H1 (cell line): ENCODE data around the gene TRHDE. TPM values are rescaled to one million over a fixed set of nuclear protein-coding genes. Genes with fewer than 3 reads are reported as not detected.

Source experiments
- CTCF ChIA-PET: fragments of 300-600 bp; sonication (Branson Sonifier 250); formaldehyde crosslinking; loops from one replicate; lab custom pipeline; 2021; ENCODE audit not compliant: partially characterized antibody; lab: Charles Lee
- POLR2A ChIA-PET: fragments of 300-600 bp; sonication (Branson Sonifier 250); formaldehyde crosslinking; loops from one replicate; lab custom pipeline; 2021; ENCODE audit warnings: inconsistent platforms; ENCODE audit not compliant: partially characterized antibody; lab: Charles Lee
- DNase-seq, 2 experiments: peaks; one replicate each; pipeline versions ENCODE4 v3.0.0 to v3.0.0-alpha.2; 2010 to 2022; ENCODE audit warnings: low spot score in 2 of 2, low read depth in 1 of 2, mixed read lengths in 1 of 2
- FAIRE-seq: peaks from 2 replicates; lab custom pipeline; 2011; peaks lifted over from hg19 to GRCh38; lab: Jason Lieb, UNC
- H2AFZ ChIP-seq: 2 replicates; pipeline ENCODE4 v1.8.1; 2012; ENCODE audit warnings: low read length, inconsistent platforms
- H2AK5ac ChIP-seq: 2 replicates; pipeline ENCODE4 v1.6.1; 2013; ENCODE audit warnings: low read depth, low read length
- H2BK120ac ChIP-seq: replicated peaks from 2 replicates; pipeline ENCODE3; 2013; ENCODE audit warnings: low read depth, low read length, inconsistent platforms
- H2BK12ac ChIP-seq: 2 replicates; pipeline ENCODE4 v1.6.1; 2013; ENCODE audit warnings: low read depth, low read length
- H2BK15ac ChIP-seq: 2 replicates; pipeline ENCODE4 v1.6.1; 2013; ENCODE audit warnings: low read length
- H2BK20ac ChIP-seq: 2 replicates; pipeline ENCODE4 v1.6.1; 2013; ENCODE audit warnings: low read length
- H2BK5ac ChIP-seq: 2 replicates; pipeline ENCODE4 v1.6.1; 2013; ENCODE audit warnings: low read depth, low read length
- H3K14ac ChIP-seq: 2 replicates; pipeline ENCODE4 v1.6.1; 2013; ENCODE audit warnings: inconsistent platforms; ENCODE audit not compliant: insufficient read length
- H3K18ac ChIP-seq: 2 replicates; pipeline ENCODE4 v1.6.1; 2013; ENCODE audit warnings: low read length; ENCODE audit errors: extremely low read depth
- H3K23ac ChIP-seq: 2 replicates; pipeline ENCODE4 v1.6.1; 2013; ENCODE audit warnings: inconsistent platforms; ENCODE audit not compliant: insufficient read length
- H3K23me2 ChIP-seq: 2 replicates; pipeline ENCODE4 v1.6.1; 2013; ENCODE audit warnings: low read depth, low read length
- H3K27ac ChIP-seq: 2 replicates; pipeline ENCODE4 v1.6.1; 2011; ENCODE audit warnings: low read depth, low read length, inconsistent platforms
- H3K27me3 ChIP-seq, 4 experiments: replicated peaks in 1 of 4; 1 replicate in 1 of 4; 2 replicates in 3 of 4; pipeline versions ENCODE4 v1.6.1 to v1.8.1; 2011 to 2013; ENCODE audit warnings: low read length in 3 of 4, mild to moderate bottlenecking in 3 of 4, inconsistent platforms in 2 of 4, mixed read lengths in 2 of 4, moderate library complexity in 1 of 4; ENCODE audit not compliant: control insufficient read depth in 3 of 4, insufficient read depth in 3 of 4; ENCODE audit errors: extremely low read depth in 1 of 4
- H3K36me3 ChIP-seq, 4 experiments: 2 replicates each; pipeline versions ENCODE4 v1.6.1 to v1.8.1; 2011 to 2013; ENCODE audit warnings: mild to moderate bottlenecking in 4 of 4, low read length in 3 of 4, moderate library complexity in 2 of 4, control low read depth in 1 of 4, inconsistent platforms in 1 of 4; ENCODE audit not compliant: insufficient read depth in 4 of 4, control insufficient read depth in 2 of 4
- H3K4ac ChIP-seq: replicated peaks from 2 replicates; pipeline ENCODE3; 2013; ENCODE audit warnings: low read length, low read depth, mixed read lengths, inconsistent platforms; ENCODE audit not compliant: insufficient read length
- H3K4me1 ChIP-seq, 4 experiments: replicated peaks in 1 of 4; 1 replicate in 1 of 4; 2 replicates in 3 of 4; pipeline versions ENCODE4 v1.6.1 to v1.8.1; 2011 to 2013; ENCODE audit warnings: low read length in 3 of 4, inconsistent platforms in 2 of 4, mixed read lengths in 1 of 4; ENCODE audit not compliant: insufficient read depth in 4 of 4, control insufficient read depth in 3 of 4
- H3K4me2 ChIP-seq, 2 experiments: 2 replicates each; pipeline versions ENCODE4 v1.6.1 to v1.8.1; 2011 to 2013; ENCODE audit warnings: low read depth in 2 of 2, low read length in 2 of 2, control low read depth in 1 of 2, inconsistent platforms in 1 of 2, mild to moderate bottlenecking in 1 of 2; ENCODE audit not compliant: insufficient read depth in 1 of 2
- H3K4me3 ChIP-seq, 4 experiments: fragments of 200-600, 300-600 bp in 1 of 4; sonication (generic), shearing (Covaris generic), sonication (Bioruptor Twin) in 1 of 4; 2 replicates each; pipeline versions ENCODE4 v1.5.1 to v1.8.1; 2011 to 2016; ENCODE audit warnings: low read length in 4 of 4, low read depth in 3 of 4, control low read depth in 2 of 4, inconsistent platforms in 2 of 4, mild to moderate bottlenecking in 2 of 4, mixed read lengths in 1 of 4, moderate library complexity in 1 of 4; ENCODE audit not compliant: insufficient read depth in 2 of 4; ENCODE audit errors: extremely low read depth in 1 of 4
- H3K56ac ChIP-seq: replicated peaks from 2 replicates; pipeline ENCODE3; 2013; ENCODE audit warnings: low read depth, mild to moderate bottlenecking, mixed read lengths, low read length, inconsistent platforms; ENCODE audit not compliant: insufficient read length
- H3K79me1 ChIP-seq: 2 replicates; pipeline ENCODE4 v1.6.1; 2013; ENCODE audit warnings: low read depth, low read length, control low read depth
- H3K79me2 ChIP-seq, 2 experiments: 2 replicates each; pipeline versions ENCODE4 v1.6.1 to v1.8.1; 2012 to 2013; ENCODE audit warnings: low read length in 2 of 2, mild to moderate bottlenecking in 2 of 2, inconsistent platforms in 1 of 2; ENCODE audit not compliant: insufficient read depth in 2 of 2, control insufficient read depth in 1 of 2
- H3K9ac ChIP-seq, 4 experiments: replicated peaks in 1 of 4; 1 replicate in 1 of 4; 2 replicates in 3 of 4; pipeline versions ENCODE4 v1.6.1 to v1.8.1; 2011 to 2013; ENCODE audit warnings: low read depth in 3 of 4, low read length in 3 of 4, control low read depth in 2 of 4, mild to moderate bottlenecking in 2 of 4, moderate library complexity in 2 of 4, inconsistent platforms in 1 of 4; ENCODE audit errors: extremely low read depth in 1 of 4
- H3K9me3 ChIP-seq, 2 experiments: 2 replicates each; pipeline versions ENCODE4 v1.6.1 to v1.8.1; 2012 to 2013; ENCODE audit warnings: mild to moderate bottlenecking in 2 of 2, moderate library complexity in 2 of 2, control low read depth in 1 of 2, inconsistent platforms in 1 of 2, low read depth in 1 of 2, low read length in 1 of 2, mixed read lengths in 1 of 2; ENCODE audit not compliant: insufficient read depth in 2 of 2
- H4K20me1 ChIP-seq, 2 experiments: replicated peaks in 1 of 2; 2 replicates each; pipeline versions ENCODE3 to v1.8.1; 2011 to 2013; ENCODE audit warnings: inconsistent platforms in 2 of 2, low read length in 2 of 2, mild to moderate bottlenecking in 1 of 2; ENCODE audit not compliant: insufficient read depth in 2 of 2, control insufficient read depth in 1 of 2
- H4K5ac ChIP-seq: 2 replicates; pipeline ENCODE4 v1.6.1; 2013; ENCODE audit warnings: low read length, low read depth, mixed read lengths, inconsistent platforms; ENCODE audit not compliant: insufficient read length
- H4K8ac ChIP-seq: 2 replicates; pipeline ENCODE4 v1.8.0; 2013; ENCODE audit warnings: mild to moderate bottlenecking, moderate library complexity, low read length, inconsistent platforms; ENCODE audit not compliant: insufficient read depth; ENCODE audit errors: extremely low read depth
- H4K91ac ChIP-seq: replicated peaks from 2 replicates; pipeline ENCODE3; 2013; ENCODE audit warnings: low read length, mixed read lengths, inconsistent platforms; ENCODE audit not compliant: insufficient read length
- BRCA1 ChIP-seq: IDR thresholded peaks from 2 replicates; pipeline ENCODE4 v1.6.1; 2012; ENCODE audit warnings: low read depth, low read length, improper control_type of control experiment
- CEBPB ChIP-seq: IDR thresholded peaks from 2 replicates; pipeline ENCODE4 v1.6.1; 2012; ENCODE audit warnings: low read depth, low read length
- CREB1 ChIP-seq: IDR thresholded peaks from 2 replicates; pipeline ENCODE4 v1.6.1; 2012; ENCODE audit warnings: inconsistent platforms
- CTCF ChIP-seq, 3 experiments: IDR thresholded peaks; 1 replicate in 2 of 3; 2 replicates in 1 of 3; pipeline versions ENCODE4 v1.5.1 to v1.6.1; 2011; ENCODE audit warnings: low read length in 3 of 3, mild to moderate bottlenecking in 3 of 3, inconsistent platforms in 2 of 3, low read depth in 1 of 3, moderate library complexity in 1 of 3; ENCODE audit not compliant: insufficient read depth in 1 of 3; ENCODE audit errors: control extremely low read depth in 1 of 3
- EZH2 ChIP-seq: fragments of 200-600 bp; sonication (generic); IDR thresholded peaks from 2 replicates; pipeline ENCODE4 v1.7.1; 2012; ENCODE audit warnings: low read depth, mild to moderate bottlenecking, moderate library complexity, low read length, inconsistent platforms; ENCODE audit not compliant: severe bottlenecking
- NRF1 ChIP-seq: IDR thresholded peaks from 2 replicates; pipeline ENCODE4 v1.6.1; 2011; ENCODE audit warnings: mild to moderate bottlenecking, low read depth, low read length, improper control_type of control experiment
- RAD21 ChIP-seq, 2 experiments: IDR thresholded peaks in 1 of 2; conservative IDR thresholded peaks in 1 of 2; 2 replicates each; pipeline ENCODE4 v1.6.1; 2011; ENCODE audit warnings: low read depth in 2 of 2, low read length in 2 of 2, improper control_type of control experiment in 1 of 2, inconsistent platforms in 1 of 2, mild to moderate bottlenecking in 1 of 2, moderate library complexity in 1 of 2
- WGBS, 2 experiments: shearing (Covaris generic) in 1 of 2; methylation state at CpG; one replicate each; pipeline versions ENCODE4 v1.1.6 to v1.1.7; 2013 to 2015; ENCODE audit warnings: low lambda C conversion rate in 2 of 2, mixed read lengths in 2 of 2, inconsistent platforms in 1 of 2, low coverage in 1 of 2, missing lambda C conversion rate in 1 of 2; ENCODE audit not compliant: insufficient replicate concordance in 2 of 2, insufficient coverage in 1 of 2, insufficient read length in 1 of 2; ENCODE audit errors: extremely low coverage in 1 of 2, missing lambda C conversion rate in 1 of 2; 5-methylcytosine and 5-hydroxymethylcytosine counted together
- polyA plus RNA-seq, 7 experiments: library from polyadenylated mRNA; depleted of rRNA in 3 of 7; stranded (reverse) in 5 of 7; unstranded in 2 of 7; fragments of >200 nt in 5 of 7; fragments of 200-250 nt in 2 of 7; gene quantifications; 1 replicate in 5 of 7; 2 replicates in 1 of 7; 4 replicates in 1 of 7; pipeline versions ENCODE4 v1.2.1 to v1.2.3, GENCODE V29; 2011 to 2013; ENCODE audit warnings: missing spikeins in 2 of 7, mixed read lengths in 2 of 7
- total RNA-seq: library from RNA; stranded (reverse); fragmentation: NEBNext Ultra II Directional; extraction: Animal tissue kit (Norgen Biotek cat#: 25700); gene quantifications from 2 replicates; pipeline ENCODE4 v1.2.1, GENCODE V29; 2021

Gene TRHDE
- total and polyA plus RNA-seq, 2 of the 8 experiments (the other 6 are each of a cell fraction or from before 2014, with no cell fraction given), result 1.3 to 5.0 TPM

- Histone ChIP-seq H3K56ac (no peak overlapping the region), H3K4me3 (no peak overlapping the region), H2BK5ac (no peak overlapping the region), H2BK20ac (no peak overlapping the region), H3K27ac (no peak overlapping the region), H3K9me3 (peaks cover 5% of the 10 kb centered on the region in 2 experiments; a peak in 2 of 4 replicates), H3K14ac (no peak overlapping the region), H3K18ac (no peak overlapping the region), H3K36me3 (peaks cover 0 to 3% (median 0%) of the 10 kb centered on the region in 4 experiments; a peak in 1 of 8 replicates), H3K79me1 (no peaks in the 10 kb centered on the region), H3K4ac (no peak overlapping the region), H4K91ac (no peak overlapping the region), H2AK5ac (no peak overlapping the region), H4K8ac (no peak overlapping the region), H3K23ac (no peak overlapping the region), H3K27me3 (no peaks in the 10 kb centered on the region), H2BK12ac (no peak overlapping the region), H2BK120ac (no peak overlapping the region), H3K4me1 (no peaks in the 10 kb centered on the region), H2BK15ac (no peak overlapping the region), H3K4me2 (no peak overlapping the region), H4K20me1 (no peaks in the 10 kb centered on the region), H4K5ac (no peak overlapping the region), H2AFZ (no peak overlapping the region), H3K9ac (no peak overlapping the region), H3K79me2 (no peaks in the 10 kb centered on the region), H3K23me2 (no peaks in the 10 kb centered on the region)
- 92% methylated on average over 1 of the region's 1 CpG; no CpG with 5 or more reads in 1 of the 2 experiments for WGBS, 2 experiments
- POLR2A ChIA-PET, result no interaction called here
- CTCF ChIA-PET, result interaction anchor here (0.8 to 1.0 kb wide), 2 partner anchors 11 to 12 kb away, joined by 3 read pairs; no protein-coding TSS in a partner anchor
- FAIRE-seq, result no peak
- DNase-seq, result no peak
- TF ChIP-seq CTCF (IDR thresholded peaks at IDR 0.05; ENCODE audit: control extremely low read depth in 1 of 3, insufficient read depth in 1 of 3, low read depth in 1 of 3, low read length in 3 of 3) (peak in 1 of 3 experiments; percentile 23; a peak in 1 of 4 replicates), EZH2 (no peak), RAD21 (IDR thresholded peaks at IDR 0.05 in 1 of 2, conservative IDR thresholded peaks at IDR 0.05 in 1 of 2; ENCODE audit: low read depth in 2 of 2, low read length in 2 of 2) (0 out of 4 replicates have a peak, but pooled peaks of 1 of the 2 experiments have one; percentile 9), NRF1 (no peak), CEBPB (no peak), CREB1 (no peak), BRCA1 (no peak)
Measured at GRCh38 chr12:72699362-72699761, 427.2 kb downstream of the TRHDE start.
